Endometrial microvascular endothelial cells (primary cell): Measurements from ENCODE around the gene TNFRSF9. TPM values are rescaled to one million over a fixed set of nuclear protein-coding genes. Genes with fewer than 3 reads are reported as not detected.
"Not testable (repeated sequence)": the region's sequence is repeated elsewhere in the genome, so short reads cannot be mapped to it uniquely, and the experiment has no call there.

Source experiments
- in situ Hi-C: cut with HindIII; loops from 2 replicates; pipeline ENCODE4 v1.10.0; 2017; ENCODE audit warnings: low sequenced_read_pairs, low pct_unique_long_range_greater_than_20kb; ENCODE audit errors: inconsistent ontology term
- total RNA-seq: library from RNA; depleted of rRNA; stranded (reverse); fragments of >200 nt; gene quantifications from one replicate; pipeline ENCODE4 v1.2.3, GENCODE V29; 2015; ENCODE audit errors: inconsistent ontology term

Gene TNFRSF9
- total RNA-seq, 1 donor from 2014 or later: not detected

- in situ Hi-C loops: no loop called here
These were observed 22.2 kb upstream of the TNFRSF9 start for GRCh38 chr1:7962636-7963377.

GRCh38 chr1:7962014-7962335, 21.3 kb upstream of the TNFRSF9 start:
- in situ Hi-C loops: no loop called here

GRCh38 chr1:7961216-7962013, 20.8 kb upstream of the TNFRSF9 start, which contains the start of gene PARK7:
PARK7 (plus strand) TSS chr1:7961711; CDS start chr1:7962786, 1,075 bp downstream.
- in situ Hi-C loops: no loop called here

GRCh38 chr1:7960867-7961215, 20.2 kb upstream of the TNFRSF9 start:
- in situ Hi-C loops: no loop called here

GRCh38 chr1:7960165-7960564, 19.5 kb upstream of the TNFRSF9 start:
- in situ Hi-C loops: no loop called here

GRCh38 chr1:7956218-7957032, 15.8 kb upstream of the TNFRSF9 start:
- in situ Hi-C loops: no loop called here

GRCh38 chr1:7954683-7955082, 14.0 kb upstream of the TNFRSF9 start:
- in situ Hi-C loops: no loop called here

GRCh38 chr1:7953850-7954609, 13.4 kb upstream of the TNFRSF9 start:
- in situ Hi-C loops: no loop called here

- in situ Hi-C loops: not testable (repeated sequence)
These were observed 12.2 kb upstream of the TNFRSF9 start for GRCh38 chr1:7952791-7953190.

- in situ Hi-C loops: no loop called here
These were observed 8.3 kb upstream of the TNFRSF9 start for GRCh38 chr1:7948960-7949359.

- in situ Hi-C loops: no loop called here
These were observed 2.6 kb upstream of the TNFRSF9 start for GRCh38 chr1:7943251-7943650.

- in situ Hi-C loops: no loop called here
These were observed 1.7 kb upstream of the TNFRSF9 start for GRCh38 chr1:7942214-7942921.

GRCh38 chr1:7941437-7941793, 776 bp upstream of the TNFRSF9 start:
- in situ Hi-C loops: no loop called here

GRCh38 chr1:7940034-7940433, 605 bp downstream of the TNFRSF9 start:
- in situ Hi-C loops: no loop called here

- in situ Hi-C loops: no loop called here
These were observed 2.6 kb downstream of the TNFRSF9 start for GRCh38 chr1:7938070-7938469.

GRCh38 chr1:7932524-7933138, 8.0 kb downstream of the TNFRSF9 start:
- in situ Hi-C loops: no loop called here

- in situ Hi-C loops: no loop called here
These were observed 9.2 kb downstream of the TNFRSF9 start for GRCh38 chr1:7931446-7931812.
